Measurements from ENCODE around the gene CLIC1.

- TF ChIP-seq CTCF (IDR thresholded peaks at IDR 0.05) (no peak), POLR2A (IDR thresholded peaks at IDR 0.05) (no peak), POLR2AphosphoS5 (IDR thresholded peaks at IDR 0.05) (no peak), EP300 (IDR thresholded peaks at IDR 0.05) (no peak)
Observed at GRCh38 chr6:31710523-31711219, 25.7 kb downstream of the CLIC1 start.

All from sigmoid colon (tissue), 4 donors.